ENCODE measurements around the gene KIAA1671.

Gene KIAA1671

GRCh38 chr22:25030636-25031035 is 78.1 kb downstream of the KIAA1671 start:
- no peaks in the 10 kb centered on the region for H3K9me3 Mint-ChIP-seq
- H3K36me3 Mint-ChIP-seq = no peaks in the 10 kb centered on the region
- no peaks in the 10 kb centered on the region for H3K27me3 Mint-ChIP-seq
- H3K4me3 Mint-ChIP-seq = no peak overlapping the region
- no peak overlapping the region for H3K27ac Mint-ChIP-seq
- peaks cover 5% of the 10 kb centered on the region for H3K4me1 Mint-ChIP-seq

- no peak overlapping the region for H3K4me3 Mint-ChIP-seq
- H3K9me3 Mint-ChIP-seq = no peaks in the 10 kb centered on the region
- no peaks in the 10 kb centered on the region for H3K27me3 Mint-ChIP-seq
- no peak overlapping the region for H3K27ac Mint-ChIP-seq
- no peaks in the 10 kb centered on the region for H3K4me1 Mint-ChIP-seq
- H3K36me3 Mint-ChIP-seq = no peaks in the 10 kb centered on the region
These were observed 79.5 kb downstream of the KIAA1671 start for GRCh38 chr22:25032066-25032465.

- no peaks in the 10 kb centered on the region for H3K27me3 Mint-ChIP-seq
- H3K36me3 Mint-ChIP-seq = no peaks in the 10 kb centered on the region
- H3K9me3 Mint-ChIP-seq = no peaks in the 10 kb centered on the region
- H3K4me1 Mint-ChIP-seq = no peaks in the 10 kb centered on the region
- no peak overlapping the region for H3K4me3 Mint-ChIP-seq
- no peak overlapping the region for H3K27ac Mint-ChIP-seq
These were observed 83.2 kb downstream of the KIAA1671 start for GRCh38 chr22:25035715-25036114.

- H3K36me3 Mint-ChIP-seq = no peaks in the 10 kb centered on the region
- H3K27me3 Mint-ChIP-seq = no peaks in the 10 kb centered on the region
- no peak overlapping the region for H3K27ac Mint-ChIP-seq
- H3K4me3 Mint-ChIP-seq = no peak overlapping the region
- H3K9me3 Mint-ChIP-seq = no peaks in the 10 kb centered on the region
- no peaks in the 10 kb centered on the region for H3K4me1 Mint-ChIP-seq
These were observed 85.7 kb downstream of the KIAA1671 start for GRCh38 chr22:25038239-25038638.

- no peaks in the 10 kb centered on the region for H3K4me1 Mint-ChIP-seq
- H3K9me3 Mint-ChIP-seq = no peaks in the 10 kb centered on the region
- H3K36me3 Mint-ChIP-seq = no peaks in the 10 kb centered on the region
- H3K4me3 Mint-ChIP-seq = no peak overlapping the region
- no peak overlapping the region for H3K27ac Mint-ChIP-seq
- no peaks in the 10 kb centered on the region for H3K27me3 Mint-ChIP-seq
These were observed 86.3 kb downstream of the KIAA1671 start for GRCh38 chr22:25038771-25039170.

GRCh38 chr22:25039255-25039654 is 86.7 kb downstream of the KIAA1671 start:
- Mint-ChIP-seq H3K9me3 (no peaks in the 10 kb centered on the region), H3K36me3 (no peaks in the 10 kb centered on the region), H3K27me3 (no peaks in the 10 kb centered on the region), H3K4me3 (no peak overlapping the region), H3K27ac (no peak overlapping the region), H3K4me1 (no peaks in the 10 kb centered on the region)

- no peaks in the 10 kb centered on the region for H3K27me3 Mint-ChIP-seq
- H3K4me1 Mint-ChIP-seq = no peaks in the 10 kb centered on the region
- no peaks in the 10 kb centered on the region for H3K9me3 Mint-ChIP-seq
- H3K36me3 Mint-ChIP-seq = no peaks in the 10 kb centered on the region
- H3K4me3 Mint-ChIP-seq = no peak overlapping the region
- no peak overlapping the region for H3K27ac Mint-ChIP-seq
These were observed 87.2 kb downstream of the KIAA1671 start for GRCh38 chr22:25039754-25040153.

GRCh38 chr22:25045159-25045558 is 92.6 kb downstream of the KIAA1671 start:
- Mint-ChIP-seq H3K4me1 (no peaks in the 10 kb centered on the region), H3K27me3 (no peaks in the 10 kb centered on the region), H3K9me3 (no peaks in the 10 kb centered on the region), H3K4me3 (no peak overlapping the region), H3K27ac (no peak overlapping the region), H3K36me3 (no peaks in the 10 kb centered on the region)

GRCh38 chr22:25048071-25048470 is 95.6 kb downstream of the KIAA1671 start:
- H3K36me3 Mint-ChIP-seq = no peaks in the 10 kb centered on the region
- no peaks in the 10 kb centered on the region for H3K4me1 Mint-ChIP-seq
- no peaks in the 10 kb centered on the region for H3K27me3 Mint-ChIP-seq
- H3K4me3 Mint-ChIP-seq = no peak overlapping the region
- no peak overlapping the region for H3K27ac Mint-ChIP-seq
- no peaks in the 10 kb centered on the region for H3K9me3 Mint-ChIP-seq

GRCh38 chr22:25048659-25049647 is 96.4 kb downstream of the KIAA1671 start:
- Mint-ChIP-seq H3K4me1 (no peaks in the 10 kb centered on the region), H3K27ac (no peak overlapping the region), H3K9me3 (no peaks in the 10 kb centered on the region), H3K27me3 (no peaks in the 10 kb centered on the region), H3K36me3 (no peaks in the 10 kb centered on the region), H3K4me3 (no peak overlapping the region)

- Mint-ChIP-seq H3K4me3 (no peak overlapping the region), H3K27ac (no peak overlapping the region), H3K4me1 (peaks cover under 1% of the 10 kb centered on the region), H3K9me3 (no peaks in the 10 kb centered on the region), H3K36me3 (no peaks in the 10 kb centered on the region), H3K27me3 (no peaks in the 10 kb centered on the region)
These were observed 97.3 kb downstream of the KIAA1671 start for GRCh38 chr22:25049770-25050169.

- no peak overlapping the region for H3K27ac Mint-ChIP-seq
- no peaks in the 10 kb centered on the region for H3K27me3 Mint-ChIP-seq
- H3K4me3 Mint-ChIP-seq = no peak overlapping the region
- H3K4me1 Mint-ChIP-seq = peaks cover 6% of the 10 kb centered on the region
- H3K9me3 Mint-ChIP-seq = no peaks in the 10 kb centered on the region
- H3K36me3 Mint-ChIP-seq = no peaks in the 10 kb centered on the region
These were observed 98.0 kb downstream of the KIAA1671 start for GRCh38 chr22:25050566-25050965.

- no peak overlapping the region for H3K27ac Mint-ChIP-seq
- H3K4me3 Mint-ChIP-seq = no peak overlapping the region
- H3K4me1 Mint-ChIP-seq = peaks cover 6% of the 10 kb centered on the region
- H3K9me3 Mint-ChIP-seq = no peaks in the 10 kb centered on the region
- H3K27me3 Mint-ChIP-seq = no peaks in the 10 kb centered on the region
- no peaks in the 10 kb centered on the region for H3K36me3 Mint-ChIP-seq
These were observed 98.6 kb downstream of the KIAA1671 start for GRCh38 chr22:25051073-25051472.

GRCh38 chr22:25051983-25052710 is 99.6 kb downstream of the KIAA1671 start:
- Mint-ChIP-seq H3K9me3 (no peaks in the 10 kb centered on the region), H3K27me3 (no peaks in the 10 kb centered on the region), H3K27ac (no peak overlapping the region), H3K36me3 (no peaks in the 10 kb centered on the region), H3K4me3 (no peak overlapping the region), H3K4me1 (peaks cover 9% of the 10 kb centered on the region)

GRCh38 chr22:25053153-25053805 is 100.8 kb downstream of the KIAA1671 start:
- H3K9me3 Mint-ChIP-seq = no peaks in the 10 kb centered on the region
- H3K27me3 Mint-ChIP-seq = no peaks in the 10 kb centered on the region
- no peak overlapping the region for H3K4me3 Mint-ChIP-seq
- H3K36me3 Mint-ChIP-seq = no peaks in the 10 kb centered on the region
- peaks cover 13% of the 10 kb centered on the region for H3K4me1 Mint-ChIP-seq
- no peak overlapping the region for H3K27ac Mint-ChIP-seq

All from activated naive CD4-positive, alpha-beta T cell treated with anti-CD3 and anti-CD28 coated beads, Interleukin-2, amount 50 U/mL, for 24 hours (primary cell).